K562 (cell line): ENCODE data around the gene CHAT. TPM values are rescaled to one million over a fixed set of nuclear protein-coding genes. Genes with fewer than 3 reads are reported as not detected.

Experiments used
- ATAC-seq: fragments of 200-7000 bp; cut with Tn5 transposase; 3 replicates; pipeline ENCODE4 v1.9.1; 2020; ENCODE audit warnings: moderate library complexity
- BruUV-seq: library from RNA; stranded (reverse); fragments of 400-500 nt; replicated peaks from 2 replicates; lab custom pipeline; 2021; lab: Mats Ljungman, UMichigan
- CTCF ChIA-PET: fragments of 300-600 bp; formaldehyde crosslinking; extraction: SDS; loops from one replicate; lab custom pipeline; 2021; ENCODE audit warnings: low intra/inter-chr PET ratio; lab: Yijun Ruan, JAX
- POLR2A ChIA-PET: fragments of 300-600, 350-650 bp; sonication (Branson Sonifier 250); formaldehyde crosslinking; extraction: SDS; loops from one replicate; lab custom pipeline; 2021; ENCODE audit warnings: antibody characterized with exemption, inconsistent platforms; lab: Yijun Ruan, JAX
- DNase-seq, 4 experiments: peaks; one replicate each; pipeline versions ENCODE4 v3.0.0 to v3.0.0-alpha.2; 2011 to 2018; ENCODE audit warnings: low spot score in 3 of 4, mixed read lengths in 3 of 4; ENCODE audit errors: extremely low read depth in 1 of 4
- FAIRE-seq: peaks from 2 replicates; lab custom pipeline; 2011; peaks lifted over from hg19 to GRCh38; lab: Jason Lieb, UNC
- H2AFZ ChIP-seq: 2 replicates; pipeline ENCODE4 v1.6.0; 2011; ENCODE audit warnings: low read depth, low read length, control low read depth, inconsistent platforms
- H3K27ac ChIP-seq: fragments of 200-600 bp; 3 replicates; pipeline ENCODE4 v1.8.0; 2011; ENCODE audit warnings: low read depth, mild to moderate bottlenecking, control low read depth, inconsistent platforms, low read length, moderate library complexity, mixed read lengths; ENCODE audit errors: extremely low read depth
- H3K27me3 ChIP-seq, 2 experiments: fragments of 300-600 bp in 1 of 2; 2 replicates in 1 of 2; 3 replicates in 1 of 2; pipeline versions ENCODE4 v1.6.0 to v1.8.0; 2011; ENCODE audit warnings: inconsistent platforms in 2 of 2, low read length in 2 of 2, mild to moderate bottlenecking in 1 of 2, mixed read lengths in 1 of 2, moderate library complexity in 1 of 2; ENCODE audit not compliant: control insufficient read depth in 2 of 2, insufficient read depth in 2 of 2
- H3K36me3 ChIP-seq: fragments of 300-600 bp; 3 replicates; pipeline ENCODE4 v1.8.0; 2011; ENCODE audit warnings: mild to moderate bottlenecking, low read length, inconsistent platforms; ENCODE audit not compliant: control insufficient read depth, insufficient read depth
- H3K4me1 ChIP-seq, 2 experiments: fragments of 200-600 bp in 1 of 2; replicated peaks in 1 of 2; 2 replicates in 1 of 2; 3 replicates in 1 of 2; pipeline versions ENCODE4 v1.5.1 to v1.8.0; 2011; ENCODE audit warnings: inconsistent platforms in 2 of 2, low read length in 2 of 2, mild to moderate bottlenecking in 1 of 2, mixed read lengths in 1 of 2, moderate library complexity in 1 of 2; ENCODE audit not compliant: control insufficient read depth in 2 of 2, insufficient read depth in 2 of 2
- H3K4me2 ChIP-seq: 2 replicates; pipeline ENCODE4 v1.6.1; 2011; ENCODE audit warnings: low read length, control low read depth, inconsistent platforms, mixed read lengths; ENCODE audit not compliant: insufficient read depth
- H3K4me3 ChIP-seq: fragments of 200-600 bp; sonication (generic), shearing (Covaris generic); 2 replicates; pipeline ENCODE4 v1.5.1; 2016; ENCODE audit warnings: control low read depth, inconsistent platforms
- H3K79me2 ChIP-seq: fragments of 200-600 bp; 3 replicates; pipeline ENCODE4 v1.8.0; 2011; ENCODE audit warnings: low read length, inconsistent platforms; ENCODE audit not compliant: control insufficient read depth, insufficient read depth
- H3K9ac ChIP-seq, 2 experiments: 2 replicates each; pipeline versions ENCODE4 v1.6.0 to v1.6.1; 2011; ENCODE audit warnings: low read depth in 2 of 2, low read length in 2 of 2, control low read depth in 1 of 2, inconsistent platforms in 1 of 2, mild to moderate bottlenecking in 1 of 2, mixed read lengths in 1 of 2; ENCODE audit not compliant: insufficient read depth in 1 of 2
- H3K9me1 ChIP-seq: one replicate; pipeline ENCODE4 v1.6.0; 2011; ENCODE audit warnings: inconsistent platforms, mild to moderate bottlenecking, low read length, moderate library complexity; ENCODE audit not compliant: control insufficient read depth, insufficient read depth
- H3K9me3 ChIP-seq: replicated peaks from 2 replicates; pipeline ENCODE4 v1.5.1; 2011; ENCODE audit warnings: low read depth, low read length, inconsistent platforms; ENCODE audit not compliant: control insufficient read depth, insufficient read depth
- H4K20me1 ChIP-seq: replicated peaks from 2 replicates; pipeline ENCODE4 v1.6.1; 2011; ENCODE audit warnings: low read length, inconsistent platforms, mixed read lengths; ENCODE audit not compliant: control insufficient read depth, insufficient read depth
- EGR1 ChIP-seq: fragments of 450-650 bp; conservative IDR thresholded peaks from 2 replicates; pipeline ENCODE4 v1.6.1; 2017; ENCODE audit warnings: mild to moderate bottlenecking
- FOXP4 ChIP-seq: sonication (generic); formaldehyde crosslinking; IDR thresholded peaks from 2 replicates; pipeline ENCODE4 v1.8.0; 2022; ENCODE audit warnings: mild to moderate bottlenecking, missing genetic modification reagents, borderline replicate concordance
- ILK ChIP-seq: fragments of 450-650 bp; IDR thresholded peaks from 2 replicates; pipeline ENCODE4 v1.6.1; 2016; ENCODE audit warnings: missing genetic modification characterization, low read depth, mild to moderate bottlenecking, missing compliant biosample characterization, moderate library complexity, borderline replicate concordance
- KDM5B ChIP-seq: fragments of 200-600 bp; sonication (generic); IDR thresholded peaks from 2 replicates; pipeline ENCODE4 v1.6.1; 2012; ENCODE audit warnings: low read depth, mild to moderate bottlenecking, moderate library complexity, low read length, control low read depth, inconsistent platforms; ENCODE audit not compliant: insufficient replicate concordance
- NCOR1 ChIP-seq: fragments of 450-650 bp; IDR thresholded peaks from 2 replicates; pipeline ENCODE4 v1.6.1; 2016; ENCODE audit warnings: mild to moderate bottlenecking, moderate library complexity
- NFIC ChIP-seq: fragments of 450-650 bp; IDR thresholded peaks from 2 replicates; pipeline ENCODE4 v1.6.1; 2017; ENCODE audit warnings: mild to moderate bottlenecking, inconsistent platforms
- RBM15 ChIP-seq: fragments of 200-400 bp; formaldehyde crosslinking; IDR thresholded peaks from 2 replicates; pipeline ENCODE4 v1.6.1; 2018; ENCODE audit warnings: mild to moderate bottlenecking, low read length, moderate library complexity; ENCODE audit not compliant: insufficient read depth
- SMARCA4 ChIP-seq: fragments of 450-650 bp; IDR thresholded peaks from 2 replicates; pipeline ENCODE4 v1.6.1; 2016
- SRSF1 ChIP-seq: fragments of 200-400 bp; formaldehyde crosslinking; IDR thresholded peaks from 2 replicates; pipeline ENCODE4 v1.6.1; 2017; ENCODE audit warnings: mild to moderate bottlenecking, low read depth, low read length, moderate library complexity
- TBP ChIP-seq: optimal IDR thresholded peaks from 2 replicates; pipeline ENCODE3; 2011; ENCODE audit warnings: low read depth, low read length, improper control_type of control experiment
- TCF7L2 ChIP-seq: fragments of 150-350 bp; IDR thresholded peaks from 2 replicates; pipeline ENCODE4 v1.6.1; 2016; ENCODE audit warnings: low read depth, mild to moderate bottlenecking, low read length, moderate library complexity
- TFAM ChIP-seq: fragments of 250-450 bp; sonication (Bioruptor Pico); conservative IDR thresholded peaks from 2 replicates; pipeline ENCODE4 v1.5.0; 2021; ENCODE audit warnings: mild to moderate bottlenecking, moderate library complexity
- THRAP3 ChIP-seq: fragments of 450-650 bp; IDR thresholded peaks from 2 replicates; pipeline ENCODE4 v1.6.1; 2016; ENCODE audit warnings: mild to moderate bottlenecking, inconsistent platforms, borderline replicate concordance
- ZNF217 ChIP-seq: sonication (generic); formaldehyde crosslinking; IDR thresholded peaks from 2 replicates; pipeline ENCODE4 v1.8.0; 2022; ENCODE audit warnings: mild to moderate bottlenecking, missing genetic modification reagents
- ZNF79 ChIP-seq: fragments of 250-450 bp; sonication (Bioruptor Pico); IDR thresholded peaks from 2 replicates; pipeline ENCODE4 v1.4.0; 2020; ENCODE audit warnings: low read depth, mild to moderate bottlenecking, moderate library complexity
- WGBS: fragments of 100-300 bp; shearing (Covaris generic); methylation state at CpG from one replicate; pipeline ENCODE4 v1.1.6; 2016; ENCODE audit warnings: low coverage, mixed read lengths; ENCODE audit not compliant: insufficient coverage; ENCODE audit errors: missing lambda C conversion rate; 5-methylcytosine and 5-hydroxymethylcytosine counted together
- in situ Hi-C: fragments of 300-500 bp; cut with MboI; formaldehyde crosslinking; loops from 4 replicates; pipeline ENCODE4 v1.15.0; 2018; ENCODE audit warnings: inconsistent platforms, mixed read lengths
- intact Hi-C: fragments of 100-400 bp; cut with micrococcal nuclease; formaldehyde crosslinking; loops from 2 replicates; pipeline ENCODE4 v1.14.2; 2022
- polyA plus RNA-seq, 8 experiments: library from polyadenylated mRNA; depleted of rRNA in 4 of 8; stranded (reverse) in 5 of 8; unstranded in 3 of 8; fragments of >200 nt; fragmentation: Nextera tagmentation in 2 of 8; fragmentation: Illumina TruSeq in 1 of 8; extraction: Ambion mirVana in 2 of 8; extraction: Trizol in 1 of 8; gene quantifications; 2 replicates each; pipeline versions ENCODE4 v1.2.1 to v1.2.3, GENCODE V29; 2011 to 2014; ENCODE audit warnings: inconsistent platforms in 1 of 8, missing spikeins in 1 of 8
- total RNA-seq, 7 experiments: library from RNA; depleted of rRNA in 6 of 7; stranded (reverse); fragments of >200 nt in 6 of 7; fragmentation: Illumina TruSeq in 2 of 7; extraction: Trizol in 2 of 7; gene quantifications; 2 replicates each; pipeline versions ENCODE4 v1.2.1 to v1.2.3, GENCODE V29; 2011 to 2021; ENCODE audit warnings: low replicate concordance in 1 of 7
- TF ChIP-seq, protein P1 (sequence below): fragments of 450-650 bp; IDR thresholded peaks from 2 replicates; pipeline ENCODE4 v1.6.1; 2017; ENCODE audit warnings: antibody characterized with exemption, mild to moderate bottlenecking
- TF ChIP-seq, protein P2 (sequence below), 2 experiments: fragments of 450-650 bp in 1 of 2; sonication (generic) in 1 of 2; formaldehyde crosslinking; conservative IDR thresholded peaks; 2 replicates each; pipeline versions ENCODE4 v1.4.0 to v1.8.1; 2020 to 2022; ENCODE audit warnings: mild to moderate bottlenecking in 1 of 2, missing genetic modification reagents in 1 of 2

The CHAT gene
- total and polyA plus RNA-seq, 9 of the 15 experiments (the other 6 are each of a cell fraction or from before 2014, with no cell fraction given) = not detected

GRCh38 chr10:49696311-49696710, 82.5 kb downstream of the CHAT start:
- POLR2A ChIA-PET = no interaction called here
- in situ Hi-C loops = no loop called here
- H3K27me3 ChIP-seq = peaks cover 18 to 38% of the 10 kb centered on the region in 2 experiments
- H3K79me2 ChIP-seq = no peaks in the 10 kb centered on the region
- H3K9ac ChIP-seq = no peak overlapping the region
- no peaks in the 10 kb centered on the region for H3K9me1 ChIP-seq
- BruUV-seq = no TSS peak
- intact Hi-C loops = no loop called here
- no peak overlapping the region for H2AFZ ChIP-seq
- no peak for FAIRE-seq
- CTCF ChIA-PET = no interaction called here
- no peak for ATAC-seq
- H4K20me1 ChIP-seq = peaks cover 9% of the 10 kb centered on the region; the same call in 1 of the 2 replicates
- no peak overlapping the region for H3K27ac ChIP-seq
- no peak overlapping the region for H3K4me2 ChIP-seq
- TF ChIP-seq EGR1 (no peak), ILK (tag) (no peak), TFAM (CRISPR knock-in tag) (no peak), TCF7L2 (no peak), KDM5B (no peak), RBM15 (no peak), ZNF217 (no peak), SMARCA4 (no peak), SRSF1 (no peak), ZNF79 (CRISPR knock-in tag) (no peak), THRAP3 (no peak), FOXP4 (CRISPR knock-in tag) (no peak), NCOR1 (no peak), TBP (no peak), NFIC (no peak)
- TF ChIP-seq, protein P1, sequence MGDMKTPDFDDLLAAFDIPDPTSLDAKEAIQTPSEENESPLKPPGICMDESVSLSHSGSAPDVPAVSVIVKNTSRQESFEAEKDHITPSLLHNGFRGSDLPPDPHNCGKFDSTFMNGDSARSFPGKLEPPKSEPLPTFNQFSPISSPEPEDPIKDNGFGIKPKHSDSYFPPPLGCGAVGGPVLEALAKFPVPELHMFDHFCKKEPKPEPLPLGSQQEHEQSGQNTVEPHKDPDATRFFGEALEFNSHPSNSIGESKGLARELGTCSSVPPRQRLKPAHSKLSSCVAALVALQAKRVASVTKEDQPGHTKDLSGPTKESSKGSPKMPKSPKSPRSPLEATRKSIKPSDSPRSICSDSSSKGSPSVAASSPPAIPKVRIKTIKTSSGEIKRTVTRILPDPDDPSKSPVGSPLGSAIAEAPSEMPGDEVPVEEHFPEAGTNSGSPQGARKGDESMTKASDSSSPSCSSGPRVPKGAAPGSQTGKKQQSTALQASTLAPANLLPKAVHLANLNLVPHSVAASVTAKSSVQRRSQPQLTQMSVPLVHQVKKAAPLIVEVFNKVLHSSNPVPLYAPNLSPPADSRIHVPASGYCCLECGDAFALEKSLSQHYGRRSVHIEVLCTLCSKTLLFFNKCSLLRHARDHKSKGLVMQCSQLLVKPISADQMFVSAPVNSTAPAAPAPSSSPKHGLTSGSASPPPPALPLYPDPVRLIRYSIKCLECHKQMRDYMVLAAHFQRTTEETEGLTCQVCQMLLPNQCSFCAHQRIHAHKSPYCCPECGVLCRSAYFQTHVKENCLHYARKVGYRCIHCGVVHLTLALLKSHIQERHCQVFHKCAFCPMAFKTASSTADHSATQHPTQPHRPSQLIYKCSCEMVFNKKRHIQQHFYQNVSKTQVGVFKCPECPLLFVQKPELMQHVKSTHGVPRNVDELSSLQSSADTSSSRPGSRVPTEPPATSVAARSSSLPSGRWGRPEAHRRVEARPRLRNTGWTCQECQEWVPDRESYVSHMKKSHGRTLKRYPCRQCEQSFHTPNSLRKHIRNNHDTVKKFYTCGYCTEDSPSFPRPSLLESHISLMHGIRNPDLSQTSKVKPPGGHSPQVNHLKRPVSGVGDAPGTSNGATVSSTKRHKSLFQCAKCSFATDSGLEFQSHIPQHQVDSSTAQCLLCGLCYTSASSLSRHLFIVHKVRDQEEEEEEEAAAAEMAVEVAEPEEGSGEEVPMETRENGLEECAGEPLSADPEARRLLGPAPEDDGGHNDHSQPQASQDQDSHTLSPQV = no peak
- TF ChIP-seq, protein P2, sequence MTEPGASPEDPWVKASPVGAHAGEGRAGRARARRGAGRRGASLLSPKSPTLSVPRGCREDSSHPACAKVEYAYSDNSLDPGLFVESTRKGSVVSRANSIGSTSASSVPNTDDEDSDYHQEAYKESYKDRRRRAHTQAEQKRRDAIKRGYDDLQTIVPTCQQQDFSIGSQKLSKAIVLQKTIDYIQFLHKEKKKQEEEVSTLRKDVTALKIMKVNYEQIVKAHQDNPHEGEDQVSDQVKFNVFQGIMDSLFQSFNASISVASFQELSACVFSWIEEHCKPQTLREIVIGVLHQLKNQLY (CRISPR knock-in tag; conservative IDR thresholded peaks at IDR 0.05) = no peak
- DNase-seq = no peak
- H3K4me3 ChIP-seq = no peak overlapping the region
- no peaks in the 10 kb centered on the region for H3K36me3 ChIP-seq
- H3K4me1 ChIP-seq = no peaks in the 10 kb centered on the region
- H3K9me3 ChIP-seq = no peaks in the 10 kb centered on the region
- under 1% methylated on average over 7 of the region's 7 CpGs for WGBS
